Activated T-cell treated with anti-CD3 and anti-CD28 coated beads, Interleukin-2, amount 50 U/mL, for 48 hours (primary cell): ENCODE data around the gene OR2C3.
"Not testable (repeated sequence)": the region's sequence is repeated elsewhere in the genome, so short reads cannot be mapped to it uniquely, and the experiment has no call there.

Source experiments
- DNase-seq, 2 experiments: peaks; one replicate each; pipeline ENCODE4 v3.0.0-alpha.2; 2020

The OR2C3 gene

DNA sequence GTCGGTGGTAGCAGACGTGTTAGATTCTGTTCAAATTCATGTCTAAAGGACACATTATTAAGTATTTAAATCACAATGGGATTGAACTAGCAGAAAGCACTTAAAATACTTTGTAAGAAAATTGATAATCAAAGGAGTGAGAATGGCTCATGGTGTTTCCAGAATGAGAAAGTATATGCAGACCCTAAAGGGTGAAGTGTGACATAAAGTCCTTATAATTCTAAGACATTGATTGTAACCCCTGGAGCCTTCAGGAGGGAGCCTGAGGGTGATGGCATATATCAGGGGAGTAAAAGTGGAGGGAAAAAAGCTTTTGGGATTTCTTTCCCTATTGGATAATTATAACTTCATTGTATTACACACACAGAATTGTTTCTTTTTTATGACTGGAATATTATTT, at the start of gene OR2C3:
Gene OR2C3 (minus strand): TSS at position 101 of the 400 bp plus-strand sequence. CDS start 3,929 bp downstream, outside the sequence.
- DNase-seq: no peak

DNA sequence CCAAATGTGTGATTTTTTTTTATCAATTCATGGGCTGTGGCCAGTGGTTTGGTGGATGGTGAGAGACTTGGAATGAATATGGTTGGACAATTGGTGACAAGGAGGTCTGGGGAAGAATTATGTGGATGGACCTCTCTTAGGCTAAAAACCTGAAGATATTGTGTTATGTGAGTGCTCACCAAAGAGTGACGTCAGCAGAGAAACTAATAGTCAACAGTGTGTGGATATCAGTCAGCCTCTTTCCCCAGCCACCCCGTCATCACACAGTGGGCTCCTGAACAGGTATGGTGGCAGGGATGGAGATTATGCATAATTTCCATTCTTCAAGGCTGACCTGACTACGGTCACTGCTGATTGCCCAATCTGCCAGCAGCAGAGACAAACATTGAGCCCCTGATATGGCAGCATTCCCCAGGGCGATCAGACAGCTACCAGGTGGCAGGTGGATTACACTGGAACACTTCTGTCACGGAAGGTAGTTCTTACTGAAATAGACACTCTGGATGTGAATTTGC, 42.8 kb upstream of the OR2C3 start:
- DNase-seq: no peak

DNA sequence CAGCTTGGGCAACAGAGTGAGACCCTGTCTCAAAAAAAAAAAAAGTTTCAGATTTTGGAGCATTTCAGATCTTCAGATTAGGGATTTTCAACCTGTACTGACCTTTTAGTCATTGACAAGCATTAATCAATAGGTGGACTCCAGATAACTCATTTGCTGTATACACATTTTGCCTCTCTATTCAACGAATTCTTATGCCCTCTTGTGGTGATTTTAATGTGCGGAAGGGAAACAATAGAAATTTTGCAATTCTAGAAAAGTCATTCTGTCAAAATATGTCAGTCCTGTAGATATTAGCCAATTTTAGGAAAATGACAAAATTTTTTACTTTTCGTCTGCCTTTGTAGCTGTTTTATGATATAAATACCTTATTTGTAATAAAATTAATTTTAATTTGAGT, 40.3 kb upstream of the OR2C3 start:
- DNase-seq: no peak

DNA sequence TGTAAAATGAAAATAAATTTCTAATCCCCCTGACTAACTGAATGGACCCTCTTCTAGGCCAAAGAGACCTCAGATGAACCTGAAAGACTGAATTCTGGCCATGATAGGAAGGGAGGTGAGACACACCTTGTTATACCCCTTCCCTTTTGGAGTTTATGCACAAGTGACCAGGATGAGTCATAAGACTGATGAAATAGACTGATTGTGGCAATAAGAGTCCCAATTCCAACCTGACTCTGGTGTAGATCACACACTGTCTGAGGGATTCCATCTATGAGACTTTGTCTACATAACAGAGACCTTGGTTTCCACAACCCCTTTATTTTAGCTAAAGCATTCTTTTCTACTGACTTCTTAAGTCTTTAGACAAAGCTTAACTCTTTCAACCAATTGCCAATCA, 38.4 kb upstream of the OR2C3 start:
- DNase-seq: no peak

DNA sequence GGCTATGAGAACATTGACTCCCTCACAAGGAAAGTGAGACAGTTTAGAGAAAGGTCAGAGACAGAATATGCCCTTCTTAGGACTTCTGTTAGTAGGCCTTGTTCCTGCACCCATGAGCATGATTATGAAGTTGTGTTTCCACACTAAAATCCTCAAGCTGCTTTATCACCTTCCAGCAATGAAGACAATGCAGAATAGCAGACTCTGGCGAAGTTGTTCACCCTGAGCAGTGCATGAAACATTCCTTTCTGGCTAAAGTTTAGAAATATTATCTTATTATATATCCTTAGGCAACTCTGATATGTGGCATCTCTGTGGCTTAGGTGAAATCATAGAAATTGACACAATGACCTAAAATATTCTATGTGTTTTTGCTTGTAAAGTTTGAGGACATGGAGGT, 38.0 kb upstream of the OR2C3 start:
- no peak for DNase-seq

DNA sequence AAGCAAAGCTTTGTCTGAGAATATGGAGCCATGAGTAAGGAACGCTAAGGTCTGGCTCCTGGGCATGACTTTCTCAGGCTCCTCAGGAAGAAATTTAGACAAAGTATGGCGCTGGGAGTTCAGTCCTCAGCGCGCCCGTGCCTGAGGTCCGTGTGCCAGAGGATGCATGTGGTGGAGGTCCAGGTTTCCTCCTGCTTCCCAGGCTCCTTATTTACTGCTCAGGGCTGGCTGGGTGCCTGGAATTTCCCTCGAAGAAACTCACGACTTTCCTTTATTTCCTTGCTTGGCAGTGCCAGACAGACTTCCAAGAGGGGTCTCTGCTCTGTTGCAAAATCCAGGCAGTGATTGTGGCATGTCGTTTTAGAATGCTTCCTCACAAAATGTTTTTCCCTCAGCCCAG, 26.0 kb upstream of the OR2C3 start:
- DNase-seq: no peak

DNA sequence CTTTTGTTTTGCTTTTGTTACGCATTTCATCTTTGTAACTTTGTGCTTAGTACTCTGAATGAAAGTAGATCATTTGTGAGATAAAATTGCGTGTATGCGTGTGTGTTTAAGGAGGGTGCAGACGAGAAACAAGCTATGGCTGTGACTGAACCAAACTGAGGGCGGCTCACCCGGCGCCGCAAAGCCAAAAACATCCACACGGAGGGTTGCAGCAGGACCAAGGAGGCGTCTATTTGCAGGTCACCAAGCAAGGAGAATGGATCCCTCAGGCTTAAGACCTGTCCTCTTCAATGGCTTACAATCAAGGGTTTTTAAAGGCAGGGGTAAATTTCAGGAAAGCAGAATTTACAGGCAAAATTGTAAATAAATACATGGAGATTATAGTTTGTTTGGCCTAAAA, 25.5 kb upstream of the OR2C3 start:
- DNase-seq: no peak

DNA sequence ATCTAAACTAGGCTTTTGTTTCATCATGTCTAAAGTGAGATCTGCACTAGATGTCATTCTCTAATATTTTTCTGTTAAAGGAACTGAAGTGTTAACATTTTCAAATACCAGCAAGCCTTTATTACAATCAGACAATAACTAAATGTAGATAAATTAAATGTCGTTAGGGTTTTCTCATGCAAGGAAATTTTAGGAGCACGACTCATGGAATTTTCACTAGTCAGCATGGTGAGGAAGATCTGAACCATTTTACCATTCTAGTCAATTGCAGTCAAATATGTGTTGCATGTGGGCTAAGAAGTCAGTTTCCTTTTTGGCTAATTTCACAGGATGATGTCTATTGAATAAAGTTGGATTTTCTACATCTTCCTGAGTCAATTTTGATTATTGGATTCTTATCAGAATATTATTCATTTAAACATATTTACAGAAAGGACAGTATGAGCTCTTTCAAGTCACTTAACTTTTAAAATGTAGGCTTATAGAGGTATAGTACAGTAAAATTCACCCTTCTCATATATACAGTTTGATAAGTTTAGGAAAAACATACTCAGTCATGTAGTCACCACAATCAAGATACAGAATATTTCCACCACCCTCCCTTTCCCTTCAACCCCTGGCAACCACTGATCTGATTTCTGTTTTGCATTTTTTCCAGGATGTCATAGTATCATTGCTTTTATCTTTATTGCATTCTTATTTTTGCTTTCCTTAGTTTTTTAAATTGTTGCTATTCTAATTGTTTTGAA, 21.9 kb upstream of the OR2C3 start:
- no peak for DNase-seq

DNA sequence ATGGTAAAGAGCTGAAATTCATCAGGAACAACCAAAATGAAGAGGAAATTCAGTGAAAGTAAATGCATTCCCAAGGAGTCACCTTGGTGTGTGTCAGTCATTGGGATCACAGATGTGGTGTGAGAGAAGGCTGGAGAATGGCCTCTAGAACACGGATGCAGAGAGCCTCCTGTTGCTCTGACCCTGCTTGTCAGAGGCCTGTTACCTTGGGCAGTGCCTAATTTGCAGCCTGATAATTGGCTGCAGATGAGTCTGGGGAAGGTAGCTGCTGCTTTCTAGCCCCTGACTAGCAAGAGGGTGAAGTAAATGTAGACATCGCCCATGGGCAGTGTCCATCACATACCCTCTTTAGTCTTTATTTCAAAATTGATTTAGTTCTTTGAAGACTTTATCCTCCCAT, 16.0 kb upstream of the OR2C3 start:
- no peak for DNase-seq

DNA sequence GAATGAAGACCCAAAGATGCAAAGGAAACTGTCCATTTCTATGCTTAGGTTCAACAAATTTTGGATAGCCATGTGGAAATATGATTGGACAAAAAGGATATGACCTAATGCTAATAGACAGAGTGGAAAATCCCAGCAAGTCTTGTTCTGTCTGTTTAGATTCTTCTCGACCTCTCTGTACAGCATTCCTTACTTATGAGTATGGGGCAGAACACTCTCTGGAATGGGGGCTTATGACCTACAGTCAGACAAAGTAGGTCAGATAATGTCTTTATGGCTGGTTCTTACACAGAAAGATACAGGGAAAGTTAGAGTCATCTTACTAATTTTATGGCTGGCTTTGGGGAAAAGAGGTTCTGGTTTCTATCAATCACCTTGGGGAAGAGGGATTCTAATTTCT, 15.5 kb upstream of the OR2C3 start:
- no peak for DNase-seq

DNA sequence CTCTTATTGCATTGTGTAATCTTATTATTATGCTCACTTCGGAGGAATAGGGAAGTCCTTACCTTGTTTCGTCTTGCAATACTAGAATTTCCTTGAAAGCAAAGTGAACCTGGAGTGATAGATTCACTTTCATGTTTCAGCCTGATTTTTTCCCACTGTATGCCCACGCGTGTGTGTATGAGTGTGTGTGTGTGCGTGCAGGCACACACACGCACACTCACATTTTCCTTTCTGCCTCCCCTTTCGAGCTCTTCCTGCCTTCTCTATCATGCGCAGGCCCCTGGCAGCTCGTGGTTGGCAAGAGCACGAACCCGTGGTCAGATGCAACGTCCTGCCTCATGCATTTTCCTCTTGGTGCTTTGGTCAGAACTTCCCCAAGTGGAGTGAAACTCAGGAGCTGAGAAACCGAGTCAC, 12.5 kb upstream of the OR2C3 start, which contains the start of gene GCSAML:
Gene GCSAML (plus strand): TSS at position 366 of the 414 bp plus-strand sequence. CDS start 58 bp downstream, outside the sequence.
- no peak for DNase-seq

DNA sequence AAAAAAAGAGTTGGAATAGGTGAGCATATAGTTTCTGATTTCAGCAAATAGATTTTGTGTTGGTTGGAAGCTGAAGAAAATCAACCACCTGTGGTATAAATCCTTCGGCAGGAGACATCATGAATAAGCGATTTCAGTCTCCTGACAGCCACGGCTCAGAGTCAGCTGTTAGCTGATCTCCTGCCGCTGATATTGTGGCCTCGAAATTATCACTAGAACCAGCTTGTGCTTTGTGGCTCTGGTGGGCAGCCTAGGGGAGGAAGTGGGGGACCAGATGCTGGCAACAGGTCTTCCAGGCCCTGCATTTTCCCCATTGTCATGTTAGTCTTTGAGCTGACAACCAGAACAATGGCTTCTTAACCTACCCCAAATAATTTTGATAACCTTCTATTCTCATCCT, 11.9 kb upstream of the OR2C3 start:
- DNase-seq: no peak

DNA sequence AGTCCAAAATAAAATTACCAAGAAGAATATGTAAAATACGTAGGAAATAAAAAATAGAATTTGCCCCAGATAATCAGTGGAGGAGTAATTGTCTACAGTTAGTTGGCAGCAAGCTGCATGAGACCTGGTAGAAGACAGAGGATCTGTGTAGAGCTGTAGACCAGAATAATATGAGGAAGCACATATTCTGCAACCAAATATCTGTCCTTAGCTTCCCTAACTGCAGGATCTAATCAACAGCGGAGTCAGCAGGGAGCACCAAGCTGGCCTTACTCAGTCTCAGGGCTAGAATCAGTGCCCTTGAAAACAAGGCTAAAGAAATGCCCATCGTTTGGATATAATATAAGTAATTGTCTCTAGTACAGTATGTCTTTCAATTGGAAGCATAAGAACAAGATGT, 6.6 kb upstream of the OR2C3 start:
- no peak for DNase-seq

DNA sequence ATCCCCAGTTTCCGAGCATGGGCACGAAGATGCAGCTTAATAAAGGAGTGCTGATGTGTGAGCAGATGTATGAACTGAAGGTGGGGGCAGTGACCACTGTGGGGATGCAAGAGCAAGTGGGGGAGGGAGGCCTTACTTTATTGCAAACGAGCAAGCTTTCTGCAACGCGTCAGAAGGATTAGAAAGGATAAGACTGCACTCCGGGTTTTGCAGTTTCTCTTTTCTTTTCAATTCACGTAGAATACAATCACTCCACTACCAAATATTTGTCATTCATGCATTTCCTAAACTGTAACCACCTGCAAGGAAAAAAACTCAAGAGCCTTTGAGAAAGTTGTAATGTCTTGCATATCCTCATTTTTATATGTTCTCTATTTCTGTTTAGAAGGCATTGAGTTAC, 4.3 kb upstream of the OR2C3 start:
- no peak for DNase-seq

DNA sequence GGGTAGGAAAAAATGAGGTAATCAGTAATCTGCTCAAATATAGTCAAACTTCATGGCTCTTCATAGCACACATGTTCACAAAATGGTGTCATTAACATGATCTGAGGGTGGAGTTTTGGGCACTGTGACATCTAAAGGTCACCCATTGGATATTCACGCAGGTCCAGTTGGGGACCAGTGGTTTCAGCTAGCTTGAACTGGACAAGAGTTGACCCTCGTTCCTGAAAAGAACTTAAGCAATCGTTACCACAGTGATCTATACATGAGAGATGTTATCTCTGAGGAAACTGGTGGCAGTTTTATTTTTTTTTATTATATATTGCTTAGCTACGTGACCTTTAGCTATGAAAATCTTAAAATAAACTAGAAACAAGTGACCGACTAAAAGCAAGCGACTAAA, 3.0 kb upstream of the OR2C3 start:
- DNase-seq: no peak

DNA sequence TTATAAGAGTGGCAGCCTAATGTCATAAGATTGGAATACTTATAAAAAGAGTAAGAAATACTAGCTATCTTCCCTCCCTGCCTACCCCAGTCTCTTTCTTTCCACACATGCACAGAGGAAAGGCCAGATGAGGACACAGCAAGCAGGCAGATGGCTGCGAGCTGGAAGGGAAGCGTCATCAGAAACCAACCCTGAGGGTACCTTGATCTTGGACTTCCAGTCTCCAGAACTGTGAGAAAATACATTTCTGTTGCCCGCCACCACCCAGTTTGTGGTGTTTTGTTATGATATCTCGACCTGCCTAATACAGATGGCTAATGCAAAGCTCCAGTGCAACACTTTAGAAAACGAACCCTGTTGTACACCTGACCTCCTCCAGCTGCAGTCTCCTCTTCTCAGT, 2.3 kb upstream of the OR2C3 start:
- DNase-seq: no peak

DNA sequence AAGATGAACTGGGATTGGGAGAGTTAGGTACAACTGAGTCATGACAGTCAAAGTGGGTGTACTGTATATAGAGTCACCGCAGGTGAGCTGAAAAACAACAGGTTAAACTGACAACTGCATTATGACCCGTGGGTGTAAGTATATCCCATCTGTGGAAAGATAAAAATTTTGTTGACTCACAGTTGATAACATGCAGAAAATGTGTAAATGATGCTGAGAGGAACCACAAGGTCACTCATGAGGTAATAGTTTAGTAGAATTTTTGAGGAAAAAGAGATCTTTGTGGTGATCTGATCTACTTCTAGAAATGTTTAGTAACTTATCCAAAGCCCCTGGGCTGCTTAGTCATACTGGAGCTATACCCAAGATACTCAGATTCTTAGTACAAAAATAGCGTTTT, 838 bp downstream of the OR2C3 start:
- no peak for DNase-seq

DNA sequence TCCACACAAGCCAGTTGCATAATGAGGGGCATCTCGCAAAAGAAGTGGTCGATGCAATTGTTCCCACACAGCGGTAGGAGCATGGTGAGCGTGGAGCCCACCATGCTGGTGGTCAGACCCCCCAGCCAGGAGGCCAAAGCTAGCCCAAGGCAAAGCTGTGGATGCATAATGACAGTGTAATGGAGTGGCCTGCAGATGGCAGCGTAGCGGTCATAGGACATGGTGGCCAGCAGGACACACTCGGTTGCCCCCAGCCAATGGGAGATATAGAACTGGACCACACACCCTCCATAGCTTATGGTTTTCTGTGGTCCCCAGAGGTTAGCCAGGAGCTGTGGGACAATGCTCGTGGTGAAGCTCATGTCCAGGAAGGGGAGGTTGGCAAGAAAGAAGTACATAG, 4.3 kb downstream of the OR2C3 start:
- DNase-seq: no peak

DNA sequence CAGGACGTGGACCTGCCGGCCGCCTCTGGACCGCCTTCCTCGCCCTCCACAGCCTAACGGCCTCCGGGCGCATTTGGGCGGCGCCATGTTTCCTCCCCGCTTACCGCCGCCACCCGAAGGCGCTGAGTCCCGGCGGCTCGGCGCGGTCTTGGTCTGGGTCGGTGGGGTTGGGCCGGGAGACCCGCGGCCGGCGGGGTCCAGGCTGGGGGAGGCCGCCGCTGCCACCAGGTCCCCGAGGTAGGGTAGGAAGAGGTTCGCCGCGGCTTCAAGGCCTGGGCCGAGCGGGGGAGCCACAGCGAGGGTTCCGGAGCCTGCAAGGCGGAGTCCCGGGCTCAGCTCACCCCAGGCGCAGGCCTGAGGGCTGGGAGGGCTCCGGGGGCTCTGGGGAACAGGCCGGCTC, 5.5 kb downstream of the OR2C3 start:
- DNase-seq: no peak

DNA sequence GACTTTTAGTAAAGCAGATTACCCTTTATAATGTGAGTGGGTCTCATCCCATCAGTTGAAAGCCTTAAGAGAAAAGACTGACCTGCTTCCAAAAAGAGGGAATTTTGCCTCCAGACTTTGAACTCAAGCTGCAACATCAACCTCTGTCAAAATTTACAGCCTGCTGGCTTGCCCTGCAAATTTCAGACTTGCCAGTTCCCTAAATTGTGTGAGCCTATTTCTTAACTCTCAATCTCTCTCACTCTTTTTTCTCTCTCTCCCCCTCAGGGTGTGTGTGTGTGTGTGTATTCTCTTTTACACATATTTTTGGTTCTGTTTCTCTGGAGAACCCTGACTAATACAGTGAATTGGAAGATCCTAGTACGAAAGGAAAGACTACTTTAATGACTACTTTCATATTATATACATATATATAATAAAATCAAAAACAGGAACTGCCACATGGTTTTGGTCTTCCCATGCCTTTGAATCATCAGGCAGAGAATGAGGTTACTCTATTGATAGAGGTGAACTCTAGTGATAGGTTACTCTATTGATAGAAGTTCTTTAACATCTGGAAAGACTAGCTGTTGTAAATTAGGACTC, 6.4 kb downstream of the OR2C3 start:
- DNase-seq: no peak

DNA sequence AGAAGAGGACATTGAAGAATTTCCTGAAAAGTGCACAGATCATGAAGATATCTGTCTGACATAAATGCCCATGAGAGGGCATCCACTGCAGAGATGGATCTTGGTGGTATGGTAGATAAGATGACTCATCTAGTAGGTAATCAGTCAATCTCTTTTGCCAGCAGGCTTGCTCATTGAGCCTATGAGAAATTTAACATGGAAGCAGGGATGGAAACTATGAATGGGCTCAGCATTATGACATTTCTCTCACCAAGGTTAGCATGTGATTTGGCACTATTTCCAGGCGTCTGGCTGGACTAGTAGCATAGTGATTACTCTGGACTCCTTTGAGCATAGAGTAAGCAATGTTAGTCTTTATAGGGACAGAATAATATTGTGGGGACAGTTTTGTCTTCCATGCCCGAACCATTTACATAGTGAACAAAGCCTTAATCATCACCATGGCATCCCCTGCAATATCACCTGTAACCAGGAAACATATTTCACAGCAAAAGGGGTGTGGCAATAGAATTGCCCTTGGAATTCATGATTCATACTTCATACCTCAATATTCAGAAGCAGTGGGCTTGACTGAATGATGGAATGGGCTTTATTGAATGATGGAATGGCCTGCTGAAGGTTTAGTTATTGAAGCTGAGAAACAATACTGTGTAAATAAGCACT, 7.3 kb downstream of the OR2C3 start:
- no peak for DNase-seq

DNA sequence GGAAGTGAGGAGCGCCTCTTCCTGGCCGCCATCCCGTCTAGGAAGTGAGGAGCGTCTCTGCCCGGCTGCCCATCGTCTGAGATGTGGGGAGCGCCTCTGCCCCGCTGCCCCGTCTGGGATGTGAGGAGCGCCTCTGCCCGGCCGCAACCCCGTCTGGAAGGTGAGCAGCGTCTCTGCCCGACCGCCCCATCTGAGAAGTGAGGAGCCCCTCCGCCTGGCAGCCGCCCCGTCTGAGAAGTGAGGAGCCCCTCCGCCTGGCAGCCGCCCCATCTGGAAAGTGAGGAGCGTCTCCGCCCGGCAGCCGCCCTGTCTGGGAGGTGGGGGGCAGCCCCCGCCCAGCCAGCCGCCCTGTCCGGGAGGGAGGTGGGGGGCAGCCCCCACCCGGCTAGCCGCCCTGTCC, 14.4 kb downstream of the OR2C3 start:
- not testable (repeated sequence) for DNase-seq

DNA sequence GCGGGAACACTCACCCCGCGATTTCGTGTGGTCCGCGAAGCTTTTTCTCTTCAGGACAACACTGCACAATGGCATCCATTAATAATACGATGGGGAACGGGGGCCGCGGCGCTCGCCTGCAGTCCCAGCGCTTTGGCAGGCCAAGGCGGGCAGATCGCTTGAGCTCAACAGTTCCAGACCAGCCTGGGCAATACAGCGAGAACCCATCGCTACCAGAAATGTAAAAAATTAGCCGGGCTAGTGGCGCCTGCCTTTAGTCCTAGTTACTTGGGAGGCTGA, 17.7 kb downstream of the OR2C3 start:
- no peak for DNase-seq
